ENCODE data around the gene ARHGAP6.

ARHGAP6 gene

GRCh38 chrX:11421805-11422524 lies 243.8 kb downstream of the ARHGAP6 start:
- no peak for DNase-seq

- no peak for DNase-seq
These were observed 244.9 kb downstream of the ARHGAP6 start for GRCh38 chrX:11420851-11421250.

- no peak for DNase-seq
These were observed 246.6 kb downstream of the ARHGAP6 start for GRCh38 chrX:11419102-11419501.

GRCh38 chrX:11416600-11416999 lies 249.1 kb downstream of the ARHGAP6 start:
- no peak for DNase-seq

- no peak for DNase-seq
These were observed 251.6 kb downstream of the ARHGAP6 start for GRCh38 chrX:11414091-11414490.

GRCh38 chrX:11412715-11413623 lies 252.8 kb downstream of the ARHGAP6 start:
- no peak for DNase-seq

GRCh38 chrX:11409957-11410356 lies 255.8 kb downstream of the ARHGAP6 start:
- DNase-seq: no peak

GRCh38 chrX:11408783-11409182 lies 256.9 kb downstream of the ARHGAP6 start:
- no peak for DNase-seq

GRCh38 chrX:11408109-11408405 lies 257.7 kb downstream of the ARHGAP6 start:
- no peak for DNase-seq

GRCh38 chrX:11407331-11408108 lies 258.2 kb downstream of the ARHGAP6 start:
- no peak for DNase-seq

- DNase-seq: no peak
These were observed 259.5 kb downstream of the ARHGAP6 start for GRCh38 chrX:11406109-11406765.

GRCh38 chrX:11403631-11404030 lies 262.1 kb downstream of the ARHGAP6 start:
- DNase-seq: no peak

- DNase-seq: no peak
These were observed 263.8 kb downstream of the ARHGAP6 start for GRCh38 chrX:11401966-11402365.

GRCh38 chrX:11399489-11400094 lies 266.1 kb downstream of the ARHGAP6 start:
- no peak for DNase-seq

GRCh38 chrX:11398785-11399184 lies 266.9 kb downstream of the ARHGAP6 start:
- DNase-seq: no peak

- DNase-seq: no peak
These were observed 267.6 kb downstream of the ARHGAP6 start for GRCh38 chrX:11398139-11398538.

- DNase-seq: no peak
These were observed 268.0 kb downstream of the ARHGAP6 start for GRCh38 chrX:11397680-11398079.

- no peak for DNase-seq
These were observed 269.9 kb downstream of the ARHGAP6 start for GRCh38 chrX:11395859-11396258.

GRCh38 chrX:11393949-11394654 lies 271.6 kb downstream of the ARHGAP6 start:
- DNase-seq: no peak

GRCh38 chrX:11386812-11387211 lies 278.9 kb downstream of the ARHGAP6 start:
- no peak for DNase-seq

- DNase-seq: no peak
These were observed 279.7 kb downstream of the ARHGAP6 start for GRCh38 chrX:11386001-11386523.

- DNase-seq: no peak
These were observed 282.8 kb downstream of the ARHGAP6 start for GRCh38 chrX:11382930-11383329.

Measured in stimulated activated naive CD4-positive, alpha-beta T cell treated with Interleukin-2 at 50 U/mL for 16 hours (primary cell).